ENCODE results near the gene ST6GALNAC6. TPM values are rescaled to one million over a fixed set of nuclear protein-coding genes. Genes with fewer than 3 reads are reported as not detected.

The ST6GALNAC6 gene
- total and polyA plus RNA-seq, 4 donors = 22.5 to 40.4 (median 32.3) TPM

DNA sequence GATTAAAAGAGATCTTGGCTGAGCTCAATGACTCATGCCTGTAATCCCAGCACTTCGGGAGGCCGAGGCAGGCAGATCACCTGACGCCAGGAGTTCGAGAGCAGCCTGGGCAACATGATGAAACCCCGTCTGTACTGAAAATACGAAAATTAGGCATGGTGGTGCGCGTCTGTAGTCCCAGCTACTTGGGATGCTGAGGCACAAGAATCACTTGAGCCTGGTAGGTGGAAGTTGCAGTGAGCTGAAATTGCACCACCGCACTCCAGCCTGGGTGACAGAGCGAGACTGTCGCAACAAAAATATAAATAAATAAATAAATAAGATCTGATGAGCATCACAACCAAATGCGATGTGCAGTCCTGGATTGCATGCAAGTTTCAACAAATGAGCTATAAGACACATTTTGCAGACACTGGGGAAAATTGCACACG is 36.2 kb downstream of the ST6GALNAC6 start:
- H3K9ac ChIP-seq (ENCODE audit: low read depth in 1 of 2, low read length in 2 of 2) = no peak overlapping the region
- no peak overlapping the region for H3K4me3 ChIP-seq (ENCODE audit: low read depth in 1 of 3, low read length in 3 of 3)
- H3K36me3 ChIP-seq (ENCODE audit: control insufficient read depth in 4 of 4, insufficient read depth in 3 of 4, low read depth in 1 of 4, low read length in 3 of 4) = peaks cover 0 to 3% (median 0%) of the 10 kb centered on the region in 4 donors
- H3K27me3 ChIP-seq (ENCODE audit: control insufficient read depth in 4 of 4, insufficient read depth in 4 of 4, low read length in 3 of 4) = no peaks in the 10 kb centered on the region
- DNase-seq (ENCODE audit: low spot score) = no peak
- no peaks in the 10 kb centered on the region for H3K9me3 ChIP-seq (ENCODE audit: control insufficient read depth in 4 of 4, low read length in 3 of 4)
- H3K27ac ChIP-seq (ENCODE audit: low read depth in 1 of 2, low read length in 2 of 2) = no peak overlapping the region
- WGBS = 84% methylated on average over 13 of the region's 13 CpGs
- no peak for TF ChIP-seq JUND (IDR thresholded peaks at IDR 0.05)
- TF ChIP-seq, protein P1, sequence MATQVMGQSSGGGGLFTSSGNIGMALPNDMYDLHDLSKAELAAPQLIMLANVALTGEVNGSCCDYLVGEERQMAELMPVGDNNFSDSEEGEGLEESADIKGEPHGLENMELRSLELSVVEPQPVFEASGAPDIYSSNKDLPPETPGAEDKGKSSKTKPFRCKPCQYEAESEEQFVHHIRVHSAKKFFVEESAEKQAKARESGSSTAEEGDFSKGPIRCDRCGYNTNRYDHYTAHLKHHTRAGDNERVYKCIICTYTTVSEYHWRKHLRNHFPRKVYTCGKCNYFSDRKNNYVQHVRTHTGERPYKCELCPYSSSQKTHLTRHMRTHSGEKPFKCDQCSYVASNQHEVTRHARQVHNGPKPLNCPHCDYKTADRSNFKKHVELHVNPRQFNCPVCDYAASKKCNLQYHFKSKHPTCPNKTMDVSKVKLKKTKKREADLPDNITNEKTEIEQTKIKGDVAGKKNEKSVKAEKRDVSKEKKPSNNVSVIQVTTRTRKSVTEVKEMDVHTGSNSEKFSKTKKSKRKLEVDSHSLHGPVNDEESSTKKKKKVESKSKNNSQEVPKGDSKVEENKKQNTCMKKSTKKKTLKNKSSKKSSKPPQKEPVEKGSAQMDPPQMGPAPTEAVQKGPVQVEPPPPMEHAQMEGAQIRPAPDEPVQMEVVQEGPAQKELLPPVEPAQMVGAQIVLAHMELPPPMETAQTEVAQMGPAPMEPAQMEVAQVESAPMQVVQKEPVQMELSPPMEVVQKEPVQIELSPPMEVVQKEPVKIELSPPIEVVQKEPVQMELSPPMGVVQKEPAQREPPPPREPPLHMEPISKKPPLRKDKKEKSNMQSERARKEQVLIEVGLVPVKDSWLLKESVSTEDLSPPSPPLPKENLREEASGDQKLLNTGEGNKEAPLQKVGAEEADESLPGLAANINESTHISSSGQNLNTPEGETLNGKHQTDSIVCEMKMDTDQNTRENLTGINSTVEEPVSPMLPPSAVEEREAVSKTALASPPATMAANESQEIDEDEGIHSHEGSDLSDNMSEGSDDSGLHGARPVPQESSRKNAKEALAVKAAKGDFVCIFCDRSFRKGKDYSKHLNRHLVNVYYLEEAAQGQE (IDR thresholded peaks at IDR 0.05) = no peak
- TF ChIP-seq, protein P2, sequence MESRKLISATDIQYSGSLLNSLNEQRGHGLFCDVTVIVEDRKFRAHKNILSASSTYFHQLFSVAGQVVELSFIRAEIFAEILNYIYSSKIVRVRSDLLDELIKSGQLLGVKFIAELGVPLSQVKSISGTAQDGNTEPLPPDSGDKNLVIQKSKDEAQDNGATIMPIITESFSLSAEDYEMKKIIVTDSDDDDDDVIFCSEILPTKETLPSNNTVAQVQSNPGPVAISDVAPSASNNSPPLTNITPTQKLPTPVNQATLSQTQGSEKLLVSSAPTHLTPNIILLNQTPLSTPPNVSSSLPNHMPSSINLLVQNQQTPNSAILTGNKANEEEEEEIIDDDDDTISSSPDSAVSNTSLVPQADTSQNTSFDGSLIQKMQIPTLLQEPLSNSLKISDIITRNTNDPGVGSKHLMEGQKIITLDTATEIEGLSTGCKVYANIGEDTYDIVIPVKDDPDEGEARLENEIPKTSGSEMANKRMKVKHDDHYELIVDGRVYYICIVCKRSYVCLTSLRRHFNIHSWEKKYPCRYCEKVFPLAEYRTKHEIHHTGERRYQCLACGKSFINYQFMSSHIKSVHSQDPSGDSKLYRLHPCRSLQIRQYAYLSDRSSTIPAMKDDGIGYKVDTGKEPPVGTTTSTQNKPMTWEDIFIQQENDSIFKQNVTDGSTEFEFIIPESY (IDR thresholded peaks at IDR 0.05) = no peak
- TF ChIP-seq TAF1 (conservative IDR thresholded peaks at IDR 0.05) = no peak
- no peak for TF ChIP-seq NR2F2 (IDR thresholded peaks at IDR 0.05)
- TF ChIP-seq FOXA1 (IDR thresholded peaks at IDR 0.05) = no peak
- peaks cover 0 to 15% (median 1%) of the 10 kb centered on the region in 4 donors for H3K4me1 ChIP-seq (ENCODE audit: control insufficient read depth in 4 of 4, insufficient read depth in 4 of 4, low read length in 3 of 4)

DNA sequence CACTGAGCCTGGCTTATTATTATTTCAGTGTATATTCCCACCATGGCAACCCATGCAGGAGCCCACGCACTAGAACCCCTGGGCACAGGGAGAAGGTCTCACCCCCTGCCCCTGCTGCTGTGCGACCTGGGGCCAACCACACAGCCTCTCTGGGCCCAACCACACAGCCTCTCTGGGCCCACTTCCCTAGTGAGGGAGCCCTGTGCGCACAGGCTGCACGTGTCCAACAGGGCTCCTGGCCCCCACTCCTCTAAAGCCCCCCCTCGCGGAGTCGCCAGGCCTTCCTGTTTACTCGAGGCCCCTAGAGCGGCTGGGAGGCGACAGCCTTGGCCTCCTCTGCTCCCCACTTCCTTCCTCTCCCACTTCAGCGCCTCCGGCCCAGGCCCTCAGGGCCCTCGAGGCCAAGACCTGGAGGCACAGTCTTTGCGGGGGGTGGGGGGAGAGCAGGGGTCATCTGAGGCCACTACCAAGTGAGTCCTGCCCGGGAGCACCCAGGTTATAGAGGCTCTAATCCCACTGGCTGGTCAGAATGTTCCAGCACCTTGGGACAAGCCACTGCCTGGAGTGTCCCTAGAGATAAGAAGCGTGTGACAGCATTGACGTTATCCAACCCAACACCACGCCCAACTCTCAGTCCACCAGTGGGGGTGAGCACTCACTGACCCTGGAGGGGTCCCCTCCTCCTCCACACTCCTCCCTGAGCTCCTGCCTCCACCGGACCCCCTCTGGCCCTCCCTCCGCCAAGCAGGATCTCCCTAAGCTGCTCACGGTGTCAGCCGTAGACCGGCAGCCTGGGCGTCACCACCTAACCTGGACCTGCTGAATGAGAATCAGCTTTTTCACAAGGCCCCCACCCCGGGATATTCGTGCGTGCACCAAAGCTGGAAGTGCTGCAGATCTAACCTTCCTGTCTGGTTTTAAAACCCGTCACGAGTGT is 37.1 kb downstream of the ST6GALNAC6 start:
- Histone ChIP-seq H3K4me1 (ENCODE audit: control insufficient read depth in 4 of 4, insufficient read depth in 4 of 4, low read length in 3 of 4) (peaks cover 0 to 18% (median 1%) of the 10 kb centered on the region in 4 donors), H3K4me3 (ENCODE audit: low read depth in 1 of 3, low read length in 3 of 3) (no peak overlapping the region), H3K27ac (ENCODE audit: low read depth in 1 of 2, low read length in 2 of 2) (peak overlapping the region; percentile 59 to 74), H3K9me3 (ENCODE audit: control insufficient read depth in 4 of 4, low read length in 3 of 4) (no peaks in the 10 kb centered on the region), H3K36me3 (ENCODE audit: control insufficient read depth in 4 of 4, insufficient read depth in 3 of 4, low read depth in 1 of 4, low read length in 3 of 4) (no peaks in the 10 kb centered on the region), H3K27me3 (ENCODE audit: control insufficient read depth in 4 of 4, insufficient read depth in 4 of 4, low read length in 3 of 4) (no peaks in the 10 kb centered on the region), H3K9ac (ENCODE audit: low read depth in 1 of 2, low read length in 2 of 2) (peak overlapping the region in 1 of 2 donors; percentile 42)
- WGBS = 61% methylated on average over 29 of the region's 29 CpGs
- TF ChIP-seq, protein P3, sequence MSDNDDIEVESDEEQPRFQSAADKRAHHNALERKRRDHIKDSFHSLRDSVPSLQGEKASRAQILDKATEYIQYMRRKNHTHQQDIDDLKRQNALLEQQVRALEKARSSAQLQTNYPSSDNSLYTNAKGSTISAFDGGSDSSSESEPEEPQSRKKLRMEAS (IDR thresholded peaks at IDR 0.05) = peak; percentile 73
- TF ChIP-seq NR2F2 (IDR thresholded peaks at IDR 0.05) (peak; percentile 100), RXRA (IDR thresholded peaks at IDR 0.05) (peak; percentile 61 to 72), TAF1 (conservative IDR thresholded peaks at IDR 0.05) (no peak), RAD21 (IDR thresholded peaks at IDR 0.05) (peak in 1 of 2 donors; percentile 39), FOXA1 (IDR thresholded peaks at IDR 0.05) (no peak), FOXA2 (IDR thresholded peaks at IDR 0.05) (no peak), SP1 (IDR thresholded peaks at IDR 0.05) (peak; percentile 58), GABPA (IDR thresholded peaks at IDR 0.05 in 1 of 2, conservative IDR thresholded peaks at IDR 0.05 in 1 of 2) (no peak), HNF4G (IDR thresholded peaks at IDR 0.05) (no peak)
- peak; percentile 66 for DNase-seq (ENCODE audit: low spot score)
